Cardiac muscle cell (in vitro differentiated cells and primary cell): Measurements from ENCODE around the gene SGPL1. TPM values are rescaled to one million over a fixed set of nuclear protein-coding genes. Genes with fewer than 3 reads are reported as not detected.

ENCODE experiments used
- DNase-seq, 2 donors: peaks; one replicate each; pipeline versions ENCODE4 v3.0.0 to v3.0.0-alpha.2; 2010 to 2017; ENCODE audit warnings: low read depth in 1 of 2, low spot score in 1 of 2
- H3K27ac ChIP-seq: fragments of 200-600 bp; sonication (generic); 2 replicates; pipeline ENCODE4 v1.5.1; 2016
- H3K27me3 ChIP-seq: fragments of 200-600 bp; sonication (generic); 2 replicates; pipeline ENCODE4 v1.6.0; 2016; ENCODE audit warnings: control low read depth
- H3K36me3 ChIP-seq: fragments of 200-600 bp; sonication (generic); 2 replicates; pipeline ENCODE4 v1.5.1; 2016; ENCODE audit warnings: control low read depth
- H3K4me1 ChIP-seq: fragments of 200-600 bp; sonication (generic); 2 replicates; pipeline ENCODE4 v1.8.1; 2017; ENCODE audit warnings: low read depth, mild to moderate bottlenecking, mixed run types
- H3K4me3 ChIP-seq: fragments of 200-600 bp; sonication (generic); 2 replicates; pipeline ENCODE4 v1.5.1; 2016; ENCODE audit warnings: mild to moderate bottlenecking
- H3K9me3 ChIP-seq: fragments of 200-600 bp; sonication (generic); 2 replicates; pipeline ENCODE4 v1.5.1; 2017; ENCODE audit warnings: low read depth, mild to moderate bottlenecking, control low read depth
- polyA plus RNA-seq: library from polyadenylated mRNA; unstranded; fragments of >200 nt; fragmentation: Nextera tagmentation; extraction: Ambion mirVana; gene quantifications from 2 replicates; pipeline ENCODE4 v1.2.1, GENCODE V29; 2016
- total RNA-seq: library from RNA; depleted of rRNA; stranded (reverse); fragments of >200 nt; gene quantifications from 2 replicates; pipeline ENCODE4 v1.2.3, GENCODE V29; 2016
- TF ChIP-seq, protein P1 (sequence below): IDR thresholded peaks from 2 replicates; pipeline ENCODE4 v1.5.1; 2012; ENCODE audit warnings: low read depth, mild to moderate bottlenecking, low read length

Gene SGPL1
- total and polyA plus RNA-seq, 2 experiments from 2014 or later: 32.3 to 51.9 TPM

DNA sequence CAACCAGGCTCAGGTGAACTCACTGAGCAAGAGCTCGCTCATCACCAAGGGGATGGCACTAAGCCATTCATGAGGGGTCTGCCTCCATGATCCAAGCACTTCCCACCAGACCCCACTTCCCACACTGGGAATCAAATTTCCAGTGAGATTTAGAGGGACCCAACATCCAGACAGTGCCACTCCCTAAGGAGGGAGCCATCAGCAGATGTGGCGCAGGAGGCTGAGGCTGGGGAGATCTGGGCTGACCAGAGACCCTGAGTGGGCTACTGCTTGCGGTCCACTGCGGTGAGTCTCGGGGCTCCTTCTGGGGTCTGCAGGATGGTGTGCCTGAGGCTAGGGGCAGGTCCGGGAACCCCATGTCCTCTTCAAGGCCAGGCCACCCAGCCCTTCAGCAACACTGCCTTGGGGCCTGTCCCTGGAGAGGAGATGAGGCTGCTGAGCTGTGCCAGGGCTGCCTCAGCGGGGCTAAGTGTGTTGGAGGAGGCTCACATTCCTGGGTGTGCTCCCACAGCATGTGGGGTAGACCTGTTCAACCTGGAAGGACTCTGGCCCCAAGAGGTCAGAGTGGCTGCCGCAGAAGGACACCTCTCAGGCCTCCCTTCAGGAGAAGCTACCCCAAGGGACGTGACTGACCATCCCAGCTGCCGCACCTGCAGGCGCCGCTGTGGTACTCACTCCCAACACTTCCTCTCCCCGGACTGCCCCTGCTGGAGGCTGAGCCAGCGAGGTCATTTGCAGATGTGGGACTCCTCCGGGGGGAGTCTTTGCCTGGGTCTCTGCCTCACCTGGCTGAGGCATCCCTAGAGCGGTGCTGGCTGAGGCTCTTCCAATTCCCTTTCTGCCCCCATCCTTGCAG is 95.0 kb downstream of the SGPL1 start:
- DNase-seq: no peak
- no peaks in the 10 kb centered on the region for H3K27me3 ChIP-seq
- TF ChIP-seq, protein P1, sequence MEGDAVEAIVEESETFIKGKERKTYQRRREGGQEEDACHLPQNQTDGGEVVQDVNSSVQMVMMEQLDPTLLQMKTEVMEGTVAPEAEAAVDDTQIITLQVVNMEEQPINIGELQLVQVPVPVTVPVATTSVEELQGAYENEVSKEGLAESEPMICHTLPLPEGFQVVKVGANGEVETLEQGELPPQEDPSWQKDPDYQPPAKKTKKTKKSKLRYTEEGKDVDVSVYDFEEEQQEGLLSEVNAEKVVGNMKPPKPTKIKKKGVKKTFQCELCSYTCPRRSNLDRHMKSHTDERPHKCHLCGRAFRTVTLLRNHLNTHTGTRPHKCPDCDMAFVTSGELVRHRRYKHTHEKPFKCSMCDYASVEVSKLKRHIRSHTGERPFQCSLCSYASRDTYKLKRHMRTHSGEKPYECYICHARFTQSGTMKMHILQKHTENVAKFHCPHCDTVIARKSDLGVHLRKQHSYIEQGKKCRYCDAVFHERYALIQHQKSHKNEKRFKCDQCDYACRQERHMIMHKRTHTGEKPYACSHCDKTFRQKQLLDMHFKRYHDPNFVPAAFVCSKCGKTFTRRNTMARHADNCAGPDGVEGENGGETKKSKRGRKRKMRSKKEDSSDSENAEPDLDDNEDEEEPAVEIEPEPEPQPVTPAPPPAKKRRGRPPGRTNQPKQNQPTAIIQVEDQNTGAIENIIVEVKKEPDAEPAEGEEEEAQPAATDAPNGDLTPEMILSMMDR: no peak
- no peak overlapping the region for H3K27ac ChIP-seq
- H3K4me1 ChIP-seq: peaks cover 15% of the 10 kb centered on the region
- H3K36me3 ChIP-seq: no peaks in the 10 kb centered on the region
- no peak overlapping the region for H3K4me3 ChIP-seq
- no peaks in the 10 kb centered on the region for H3K9me3 ChIP-seq

DNA sequence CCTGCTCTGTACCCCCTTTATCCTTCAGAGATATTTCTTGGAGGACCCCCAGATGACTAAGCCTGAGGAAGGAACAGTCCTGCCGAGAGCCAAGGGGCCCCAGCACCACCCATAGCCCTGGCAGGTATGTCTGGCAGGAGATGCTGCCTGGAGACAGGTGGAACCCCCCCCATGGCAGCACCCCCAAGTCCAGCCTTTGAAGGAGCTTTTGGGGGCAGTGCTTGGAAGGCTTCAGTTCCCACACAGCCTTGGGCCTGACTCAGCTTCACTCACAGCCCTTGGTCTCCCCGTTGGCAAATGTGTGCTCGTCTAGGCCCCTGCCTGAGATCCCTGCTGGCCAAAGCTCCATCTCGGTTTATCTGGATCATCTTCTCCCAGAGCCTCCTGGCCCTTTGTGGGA is 95.6 kb downstream of the SGPL1 start:
- TF ChIP-seq, protein P1: no peak
- H3K4me1 ChIP-seq: peaks cover 15% of the 10 kb centered on the region
- no peaks in the 10 kb centered on the region for H3K36me3 ChIP-seq
- H3K27ac ChIP-seq: no peak overlapping the region
- H3K9me3 ChIP-seq: no peaks in the 10 kb centered on the region
- no peak for DNase-seq
- H3K4me3 ChIP-seq: no peak overlapping the region
- H3K27me3 ChIP-seq: no peaks in the 10 kb centered on the region

DNA sequence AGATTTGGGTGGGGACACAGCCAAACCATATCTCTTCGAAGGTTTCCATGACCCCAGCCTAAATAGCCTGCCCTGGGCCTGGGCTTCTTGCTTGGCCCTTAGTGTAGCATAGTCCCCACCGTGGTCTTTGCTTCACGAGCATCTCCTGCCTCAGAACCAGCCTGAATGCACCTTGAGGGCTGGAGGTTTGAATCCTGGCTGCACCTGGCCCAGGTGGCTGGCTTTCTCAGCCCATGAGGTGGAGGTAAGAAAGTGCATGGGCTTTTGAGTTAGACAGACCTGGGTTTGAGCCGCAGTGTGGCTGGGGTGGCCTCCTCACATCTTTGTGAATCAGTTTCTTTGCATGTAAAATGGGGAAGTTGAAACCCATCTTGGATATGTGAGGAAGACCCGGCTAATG is 96.8 kb downstream of the SGPL1 start:
- Histone ChIP-seq H3K9me3 (no peaks in the 10 kb centered on the region), H3K4me1 (peaks cover 11% of the 10 kb centered on the region), H3K27me3 (no peaks in the 10 kb centered on the region), H3K4me3 (no peak overlapping the region), H3K27ac (no peak overlapping the region), H3K36me3 (no peaks in the 10 kb centered on the region)
- TF ChIP-seq, protein P1: no peak
- DNase-seq: no peak

DNA sequence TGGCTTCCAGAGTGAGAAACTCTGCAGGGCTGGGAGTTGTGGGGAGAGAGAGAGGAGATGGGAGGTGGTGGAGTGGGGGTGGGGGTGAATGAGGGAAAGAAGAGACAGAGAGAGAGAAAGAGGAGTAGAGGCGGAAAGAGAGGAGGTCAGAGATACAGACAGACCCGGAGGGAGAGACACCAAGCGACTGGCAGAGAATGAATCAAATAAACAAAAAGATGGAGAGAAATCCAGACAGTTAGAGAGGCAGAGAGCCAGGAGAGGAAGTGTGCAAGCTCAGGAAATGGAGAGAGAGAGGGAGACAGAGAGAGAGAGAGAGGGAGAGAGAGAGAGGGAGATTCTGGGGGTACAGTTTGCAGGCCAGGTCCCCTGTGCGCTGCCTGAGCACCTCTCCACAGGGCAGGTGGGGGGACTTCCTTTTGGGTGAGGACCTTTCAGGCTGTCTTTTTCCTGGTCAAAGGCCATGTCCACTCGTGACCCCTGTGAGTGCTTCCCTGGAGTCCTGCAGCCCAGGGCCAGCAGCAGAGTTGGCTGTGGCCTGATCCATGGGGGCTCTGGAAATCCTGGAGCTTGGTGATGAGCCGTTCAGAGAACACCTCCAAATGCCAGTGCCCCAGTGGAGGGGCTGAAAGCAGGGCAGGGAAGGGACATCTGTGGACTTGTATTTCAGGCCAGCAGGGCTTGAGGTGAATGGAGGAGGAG is 97.6 kb downstream of the SGPL1 start:
- H3K27me3 ChIP-seq: no peaks in the 10 kb centered on the region

DNA sequence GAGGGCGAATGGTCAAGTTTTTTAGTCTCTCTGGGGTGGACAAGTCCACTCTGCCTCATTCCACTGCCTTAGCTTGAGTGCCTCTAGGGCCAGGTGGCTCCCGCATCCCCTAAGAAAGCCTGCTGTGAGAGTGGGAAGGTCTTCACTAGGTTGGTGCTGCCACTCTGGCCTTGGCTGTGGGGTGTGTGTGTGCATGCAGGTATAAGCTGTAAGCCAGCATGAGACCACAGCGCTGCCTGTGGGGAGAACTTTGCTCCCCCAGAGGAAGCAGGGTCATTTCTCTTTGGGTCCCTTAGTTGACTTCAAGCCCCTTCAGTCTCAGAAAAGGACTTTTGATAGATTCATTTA is 98.1 kb downstream of the SGPL1 start:
- DNase-seq: no peak
- Histone ChIP-seq H3K4me1 (no peaks in the 10 kb centered on the region), H3K27ac (no peak overlapping the region), H3K36me3 (no peaks in the 10 kb centered on the region), H3K4me3 (no peak overlapping the region), H3K27me3 (no peaks in the 10 kb centered on the region), H3K9me3 (no peaks in the 10 kb centered on the region)
- TF ChIP-seq, protein P1: no peak

More for the DNA sequence above, 97.6 kb downstream of the SGPL1 start:
- Histone ChIP-seq H3K4me3 (no peak overlapping the region), H3K9me3 (no peaks in the 10 kb centered on the region), H3K27ac (no peak overlapping the region), H3K36me3 (no peaks in the 10 kb centered on the region), H3K4me1 (peaks cover 3% of the 10 kb centered on the region)
- TF ChIP-seq, protein P1: no peak
- no peak for DNase-seq
